CD4-positive, alpha-beta T cell treated with Interleukin-2 at 100 ng/mL for 4 hours (primary cell): ENCODE data around the gene GRIA4.

Experiments used
- DNase-seq: peaks from one replicate; pipeline ENCODE4 v3.0.0-alpha.2; 2020; ENCODE audit warnings: low spot score

The GRIA4 gene

DNA sequence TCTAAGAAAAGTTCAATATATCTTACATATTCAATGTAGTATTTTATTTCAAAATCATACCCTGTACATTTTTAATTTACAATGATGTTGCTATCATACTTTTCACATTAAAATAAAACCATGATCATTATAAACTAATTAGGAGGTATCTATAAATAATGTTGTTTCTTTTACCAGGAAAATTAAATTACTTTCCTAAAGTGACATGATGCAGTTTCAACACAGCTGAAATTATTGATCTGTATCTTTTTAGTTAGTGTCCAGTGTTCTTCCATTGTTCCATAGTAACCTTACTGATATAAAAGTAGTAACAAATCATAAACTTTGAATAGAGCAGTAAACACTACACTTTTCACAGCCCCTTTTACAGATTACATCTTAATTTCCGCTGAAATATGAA lies 29.7 kb downstream of the GRIA4 start:
- DNase-seq: no peak

- DNase-seq: no peak
These were observed 31.6 kb downstream of the GRIA4 start for GRCh38 chr11:105641433-105641832.

DNA sequence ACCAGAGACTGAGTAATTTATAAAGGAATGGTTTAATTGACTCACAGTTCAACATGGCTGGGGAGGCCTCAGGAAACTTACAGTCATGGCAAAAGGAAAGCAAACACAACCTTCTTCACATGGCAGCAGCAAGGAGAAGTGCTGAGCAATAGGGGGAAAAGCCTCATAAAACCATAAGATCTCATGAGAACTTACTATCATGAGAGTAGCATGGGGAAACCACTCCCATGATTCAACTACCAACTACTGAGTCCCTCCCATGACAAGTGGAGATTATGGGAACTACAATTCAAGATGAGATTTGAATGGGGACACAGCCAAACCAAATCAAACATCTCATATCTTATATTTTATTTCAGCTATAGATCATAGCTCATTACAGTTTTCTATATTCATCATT lies 33.0 kb downstream of the GRIA4 start:
- DNase-seq: no peak

DNA sequence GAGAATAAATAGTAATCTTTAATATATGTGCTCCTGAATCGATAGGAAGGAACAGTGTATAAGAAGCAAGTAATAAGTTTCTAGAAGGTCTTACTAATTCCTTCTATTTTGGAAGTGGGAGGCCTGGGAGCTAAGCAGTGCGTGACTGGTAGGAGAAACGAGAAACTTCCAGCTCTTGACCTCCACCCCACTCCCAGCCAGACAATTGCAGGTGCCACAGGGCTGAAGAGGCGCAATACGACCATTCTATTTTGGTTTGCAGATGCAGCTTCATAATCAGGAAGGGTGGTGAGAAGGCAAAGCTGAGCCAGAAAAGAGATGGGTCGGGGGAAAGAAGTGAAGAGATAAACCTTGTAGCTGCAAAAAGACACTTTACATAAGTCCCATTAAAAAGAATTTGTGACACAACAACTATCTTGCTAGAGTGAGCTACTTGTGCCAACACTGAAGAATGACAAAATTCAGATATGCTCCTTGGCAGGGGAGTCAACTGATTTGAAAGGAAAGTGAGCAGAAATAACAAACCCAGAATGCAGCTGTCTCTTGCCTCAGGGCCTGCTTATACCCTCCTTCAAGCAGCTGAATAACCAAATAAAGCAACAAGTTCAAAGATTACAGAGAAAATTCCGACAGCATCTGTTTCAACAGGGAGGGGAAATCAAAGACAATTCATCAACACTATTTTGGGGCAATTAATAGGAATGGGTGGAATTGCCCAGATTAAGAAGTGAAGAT lies 35.1 kb downstream of the GRIA4 start:
- no peak for DNase-seq

- DNase-seq: no peak
These were observed 37.9 kb downstream of the GRIA4 start for GRCh38 chr11:105647780-105648179.

GRCh38 chr11:105648762-105649161 lies 38.9 kb downstream of the GRIA4 start:
- no peak for DNase-seq

DNA sequence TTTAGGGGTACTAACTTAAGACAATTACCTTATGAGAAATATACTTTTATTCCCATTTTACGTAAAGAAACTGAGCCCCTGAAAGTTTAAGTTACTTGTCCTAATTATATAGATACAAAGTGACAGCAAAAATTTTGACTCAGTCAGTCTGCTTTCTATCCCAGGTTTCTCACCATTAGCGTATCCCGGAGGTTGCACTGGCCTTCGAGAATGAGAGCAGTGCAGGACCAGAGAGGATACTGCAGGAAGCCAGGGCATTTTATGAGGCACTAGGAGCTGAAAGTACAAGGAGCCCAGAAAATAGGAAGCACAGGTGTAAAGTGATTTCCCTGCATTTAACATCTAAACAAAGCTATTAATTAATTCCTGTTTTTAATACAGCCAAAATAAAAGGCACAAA lies 55.4 kb downstream of the GRIA4 start:
- DNase-seq: no peak

DNA sequence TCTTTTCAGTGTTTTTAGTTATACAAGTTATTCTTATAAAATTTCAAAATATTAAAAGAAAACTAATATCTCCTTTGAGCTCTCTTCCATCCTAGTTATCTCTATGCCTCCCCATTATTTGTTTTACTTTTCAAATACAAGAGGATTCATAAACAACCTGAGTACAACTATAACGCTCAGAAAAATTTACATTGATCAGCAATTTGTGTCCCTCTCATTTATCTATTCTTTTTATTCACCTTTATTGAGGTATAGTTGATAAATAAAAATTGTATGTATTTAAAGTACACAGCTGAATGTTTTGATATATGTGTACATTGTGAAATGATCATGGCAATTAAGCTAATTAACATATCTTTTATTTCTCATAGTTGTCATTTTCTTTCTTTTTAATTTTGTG lies 57.6 kb downstream of the GRIA4 start:
- no peak for DNase-seq

DNA sequence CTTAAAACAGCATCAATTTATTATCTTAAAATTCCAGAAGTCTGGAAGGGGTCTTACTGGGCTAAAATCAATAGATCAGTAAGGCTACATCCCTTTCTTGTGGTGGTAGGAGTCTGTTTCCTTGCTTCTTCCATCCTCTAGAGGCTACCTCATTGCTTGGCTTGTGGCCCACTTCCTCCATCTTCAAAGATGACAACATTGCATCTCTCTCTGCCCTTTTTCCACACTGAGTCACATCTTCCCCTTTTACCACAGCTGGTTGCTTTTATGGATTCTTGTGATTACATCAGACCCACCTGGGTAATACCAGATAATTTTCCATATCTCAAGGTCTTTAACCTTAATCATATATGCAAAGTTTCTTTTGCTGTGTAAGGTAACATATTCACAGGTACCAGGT lies 60.9 kb downstream of the GRIA4 start:
- DNase-seq: no peak

DNA sequence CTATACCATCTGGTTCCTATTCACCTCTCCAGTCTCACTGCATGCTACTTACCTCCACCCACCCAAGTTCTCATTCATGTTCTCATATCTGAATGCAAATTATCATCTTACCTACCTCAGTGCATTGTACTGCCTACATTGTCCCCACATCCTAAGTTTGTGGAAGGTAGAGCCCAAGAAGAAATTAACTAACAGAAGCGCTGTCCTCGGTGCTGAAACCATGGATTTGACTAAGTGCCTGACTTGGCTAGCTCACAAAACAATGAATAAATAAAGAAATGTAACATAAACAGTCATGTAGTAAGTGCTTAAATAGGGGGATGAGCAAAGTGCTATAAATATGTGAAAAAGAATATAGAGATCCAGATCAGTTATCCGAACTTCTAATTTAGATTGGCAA lies 63.2 kb downstream of the GRIA4 start:
- no peak for DNase-seq

DNA sequence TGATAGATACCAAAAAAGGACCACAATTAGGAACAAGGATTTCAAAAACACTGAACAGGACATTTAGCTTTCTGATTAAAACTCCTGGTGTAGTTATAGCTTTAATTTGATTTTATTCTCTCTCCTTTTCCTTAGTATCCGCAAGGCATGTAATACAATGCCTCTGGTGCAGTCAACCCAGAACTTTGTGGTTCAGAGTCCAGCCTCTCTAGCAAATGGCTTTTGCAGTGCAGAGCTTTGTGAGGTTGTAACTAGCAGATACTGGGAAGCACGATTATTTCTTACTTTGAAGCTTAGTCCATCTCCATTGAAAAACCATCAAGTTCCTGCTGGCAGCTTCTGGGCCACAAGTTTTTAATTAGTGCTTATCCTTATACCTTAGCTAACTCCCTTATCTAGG lies 79.8 kb downstream of the GRIA4 start:
- no peak for DNase-seq

- DNase-seq: no peak
These were observed 80.6 kb downstream of the GRIA4 start for GRCh38 chr11:105690467-105690866.

- no peak for DNase-seq
These were observed 83.3 kb downstream of the GRIA4 start for GRCh38 chr11:105693075-105693759.

GRCh38 chr11:105696000-105696399 lies 86.1 kb downstream of the GRIA4 start:
- DNase-seq: no peak

- no peak for DNase-seq
These were observed 87.4 kb downstream of the GRIA4 start for GRCh38 chr11:105697291-105697690.

DNA sequence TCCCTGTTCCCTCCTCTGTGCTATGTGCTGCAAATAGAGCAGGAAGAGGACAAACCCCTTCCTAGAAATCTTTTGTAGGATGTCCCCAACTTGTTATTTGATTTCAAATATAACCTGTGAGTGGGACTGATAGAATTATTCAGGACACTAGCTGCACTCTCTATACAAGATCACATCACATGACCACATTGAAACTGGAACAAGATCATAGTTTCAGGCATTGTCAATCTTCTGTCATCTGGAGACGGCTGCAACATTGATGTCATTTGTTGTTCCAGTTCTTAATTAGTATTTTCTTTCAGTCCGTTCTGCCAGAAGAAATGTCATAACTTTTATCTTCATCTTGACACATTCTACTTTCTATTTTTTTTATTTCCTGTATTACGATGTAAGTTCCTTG lies 89.3 kb downstream of the GRIA4 start:
- no peak for DNase-seq

DNA sequence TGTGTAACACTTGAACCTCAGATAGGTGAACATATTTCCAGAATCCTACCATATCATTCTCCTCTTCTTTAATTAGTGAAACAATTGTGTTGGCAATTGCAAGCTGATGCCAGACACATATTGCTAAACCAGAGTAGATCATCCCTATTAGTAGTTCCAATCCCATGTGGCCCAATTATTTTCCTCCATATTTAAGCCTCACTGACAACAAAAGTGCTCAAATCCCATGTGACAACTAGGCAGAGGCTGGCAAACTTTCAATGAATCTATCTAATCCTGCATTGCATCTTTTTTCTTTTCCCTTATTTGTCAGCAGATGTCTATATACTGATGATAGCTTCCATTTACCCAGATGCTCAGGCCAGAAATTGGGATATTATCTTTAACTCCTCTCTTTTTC lies 90.4 kb downstream of the GRIA4 start:
- no peak for DNase-seq

- no peak for DNase-seq
These were observed 91.2 kb downstream of the GRIA4 start for GRCh38 chr11:105701098-105701497.

DNA sequence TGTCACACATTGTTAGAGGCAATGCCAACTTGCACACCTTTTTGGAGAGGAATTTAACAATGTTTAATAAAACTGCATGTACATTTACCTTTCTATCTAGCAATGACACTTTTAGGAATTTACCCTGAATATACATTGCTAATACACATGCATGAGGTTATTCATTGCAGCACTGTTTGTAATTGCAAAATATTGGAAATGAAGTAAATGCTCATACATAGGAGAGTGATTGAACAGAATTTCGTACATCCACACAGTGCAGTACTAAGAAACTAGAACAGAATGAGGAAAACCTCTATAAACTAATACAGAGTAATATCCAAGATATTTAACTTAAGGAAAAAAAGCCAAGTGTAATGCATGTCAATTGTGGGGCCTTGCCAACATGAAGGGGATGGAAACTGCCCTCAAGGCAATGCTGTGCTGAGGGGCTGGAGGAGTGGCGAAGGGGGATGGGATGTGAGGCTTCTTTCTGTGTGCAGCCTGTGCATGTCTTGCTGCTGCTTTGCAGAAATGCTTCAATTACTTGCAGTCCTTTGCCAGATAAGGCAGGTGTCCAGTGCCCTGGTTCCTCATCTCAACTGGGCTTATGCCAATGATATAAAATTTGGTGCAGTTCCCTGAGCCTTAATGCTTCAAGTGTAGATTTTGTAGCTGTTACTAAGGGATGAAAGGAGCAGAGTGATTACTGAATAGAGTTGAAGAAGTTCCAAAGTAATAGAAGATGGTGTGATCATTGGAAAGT lies 96.1 kb downstream of the GRIA4 start:
- no peak for DNase-seq

- no peak for DNase-seq
These were observed 103.2 kb downstream of the GRIA4 start for GRCh38 chr11:105713106-105713505.

GRCh38 chr11:105713696-105714095 lies 103.8 kb downstream of the GRIA4 start:
- DNase-seq: no peak

DNA sequence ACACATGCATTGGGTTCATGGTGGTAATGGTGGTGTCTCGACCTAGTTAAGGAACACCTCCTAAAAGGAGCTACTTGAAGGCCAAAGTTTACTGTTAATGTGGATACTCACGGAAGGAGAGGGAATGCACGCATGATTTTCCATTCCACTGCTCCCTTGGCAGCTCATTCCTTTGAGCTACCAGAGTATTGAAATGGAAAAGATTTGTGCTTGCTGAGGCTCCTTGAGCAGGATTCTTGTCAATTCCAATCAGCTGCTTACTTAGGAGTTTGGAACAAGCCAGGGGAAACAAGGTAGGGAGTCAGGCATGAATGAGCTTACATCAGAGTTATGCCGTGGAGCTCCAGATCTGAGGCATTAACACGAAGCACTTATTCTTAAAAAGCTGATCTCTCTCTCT lies 108.8 kb downstream of the GRIA4 start:
- DNase-seq: no peak
